HL-60 (cell line): ENCODE results near the gene FAF1.

Experiments used
- DNase-seq, 2 experiments: peaks; one replicate each; pipeline ENCODE4 v3.0.0-alpha.2; 2010 to 2020; ENCODE audit warnings: low read depth in 1 of 2, low spot score in 1 of 2
- H3K27ac ChIP-seq: fragments of 250-450 bp; sonication (Bioruptor Pico); replicated peaks from 2 replicates; pipeline ENCODE4 v1.5.1; 2020; ENCODE audit warnings: mild to moderate bottlenecking, moderate library complexity
- H3K27me3 ChIP-seq: fragments of 250-450 bp; sonication (Bioruptor Pico); 2 replicates; pipeline ENCODE4 v1.5.1; 2021; ENCODE audit warnings: mild to moderate bottlenecking, moderate library complexity; ENCODE audit not compliant: insufficient read depth, poor library complexity, severe bottlenecking
- H3K4me3 ChIP-seq: replicated peaks from 2 replicates; pipeline ENCODE4 v1.5.1; 2011; ENCODE audit warnings: mild to moderate bottlenecking, control low read depth, low read length; ENCODE audit not compliant: insufficient read depth
- CTCF ChIP-seq: IDR thresholded peaks from one replicate; pipeline ENCODE4 v1.5.1; 2011; ENCODE audit warnings: low read length, control low read depth, inconsistent platforms; ENCODE audit not compliant: insufficient read depth
- GABPA ChIP-seq: IDR thresholded peaks from 2 replicates; pipeline ENCODE4 v1.6.1; 2012; ENCODE audit warnings: low read depth
- POLR2AphosphoS5 ChIP-seq: IDR thresholded peaks from 2 replicates; pipeline ENCODE4 v1.6.1; 2012; ENCODE audit warnings: low read depth
- REST ChIP-seq: IDR thresholded peaks from 2 replicates; pipeline ENCODE4 v1.6.1; 2012; ENCODE audit warnings: low read depth; ENCODE audit not compliant: insufficient replicate concordance
- SPI1 ChIP-seq: IDR thresholded peaks from 2 replicates; pipeline ENCODE4 v1.6.1; 2012; ENCODE audit warnings: low read depth, mild to moderate bottlenecking, borderline replicate concordance

Gene FAF1

GRCh38 chr1:50923564-50923963 lies 36.5 kb downstream of the FAF1 start:
- no peak for TF ChIP-seq POLR2AphosphoS5
- TF ChIP-seq REST, result no peak
- Histone ChIP-seq H3K4me3 (no peak overlapping the region), H3K27me3 (no peaks in the 10 kb centered on the region), H3K27ac (no peak overlapping the region)
- no peak for DNase-seq

- TF ChIP-seq POLR2AphosphoS5, result no peak
- no peak for DNase-seq
- no peak overlapping the region for H3K4me3 ChIP-seq
- no peaks in the 10 kb centered on the region for H3K27me3 ChIP-seq
- H3K27ac ChIP-seq, result no peak overlapping the region
These were observed 39.0 kb downstream of the FAF1 start for GRCh38 chr1:50921029-50921428.

GRCh38 chr1:50920409-50920808 lies 39.7 kb downstream of the FAF1 start:
- no peak overlapping the region for H3K27ac ChIP-seq
- H3K4me3 ChIP-seq, result no peak overlapping the region
- TF ChIP-seq POLR2AphosphoS5 (no peak), CTCF (no peak), SPI1 (no peak), GABPA (no peak), REST (no peak)
- no peak for DNase-seq
- no peaks in the 10 kb centered on the region for H3K27me3 ChIP-seq

GRCh38 chr1:50917138-50918137 lies 42.6 kb downstream of the FAF1 start:
- Histone ChIP-seq H3K27me3 (no peaks in the 10 kb centered on the region), H3K27ac (no peak overlapping the region), H3K4me3 (no peak overlapping the region)
- no peak for DNase-seq
- no peak for TF ChIP-seq CTCF

- TF ChIP-seq GABPA (no peak), POLR2AphosphoS5 (no peak), CTCF (no peak)
- H3K4me3 ChIP-seq, result no peak overlapping the region
These were observed 44.4 kb downstream of the FAF1 start for GRCh38 chr1:50915621-50916020.

More at GRCh38 chr1:50915621-50916020, 44.4 kb downstream of the FAF1 start:
- no peaks in the 10 kb centered on the region for H3K27me3 ChIP-seq
- no peak for DNase-seq
- H3K27ac ChIP-seq, result no peak overlapping the region
